NCI-H524 (cell line): ENCODE measurements around the gene ZNF546.
"Not testable (repeated sequence)": the region's sequence is repeated elsewhere in the genome, so short reads cannot be mapped to it uniquely, and the experiment has no call there.

ENCODE experiments used
- DNase-seq, 2 experiments: peaks; one replicate each; lab custom pipeline; 2025; lab: John Stamatoyannopoulos, UW

Gene ZNF546

GRCh38 chr19:39996811-39997637, at the start of gene ZNF546:
ZNF546 (plus strand) TSS chr19:39997060; CDS start chr19:39998327, 1,267 bp downstream.
- peak; percentile 87 to 91 for DNase-seq

- DNase-seq: no peak
Observed at GRCh38 chr19:39949026-39949747, 47.7 kb upstream of the ZNF546 start.

- DNase-seq: no peak
Observed at GRCh38 chr19:39951065-39951650, 45.7 kb upstream of the ZNF546 start.

GRCh38 chr19:39951686-39952085, 45.2 kb upstream of the ZNF546 start:
- no peak for DNase-seq

GRCh38 chr19:39953915-39954314, 42.9 kb upstream of the ZNF546 start:
- DNase-seq: no peak

- not testable (repeated sequence) for DNase-seq
Observed at GRCh38 chr19:39957886-39958285, 39.0 kb upstream of the ZNF546 start.

GRCh38 chr19:39958942-39959341, 37.9 kb upstream of the ZNF546 start:
- not testable (repeated sequence) for DNase-seq

GRCh38 chr19:39959407-39959806, 37.5 kb upstream of the ZNF546 start:
- DNase-seq: peak in 1 of 2 experiments; percentile 24

- no peak for DNase-seq
Observed at GRCh38 chr19:39963898-39964297, 33.0 kb upstream of the ZNF546 start.

- DNase-seq: no peak
Observed at GRCh38 chr19:39966617-39967016, 30.2 kb upstream of the ZNF546 start.

- DNase-seq: no peak
Observed at GRCh38 chr19:39967561-39967960, 29.3 kb upstream of the ZNF546 start.

GRCh38 chr19:39968789-39969188, 28.1 kb upstream of the ZNF546 start:
- DNase-seq: no peak

GRCh38 chr19:39969266-39969665, 27.6 kb upstream of the ZNF546 start:
- no peak for DNase-seq

GRCh38 chr19:39969681-39970424, 27.0 kb upstream of the ZNF546 start:
- DNase-seq: no peak

GRCh38 chr19:39970425-39970674, 26.5 kb upstream of the ZNF546 start:
- no peak for DNase-seq

GRCh38 chr19:39970675-39971379, 26.0 kb upstream of the ZNF546 start, which contains the start of gene PSMC4:
PSMC4 (plus strand) TSS chr19:39971165; CDS start chr19:39971203, 38 bp downstream.
- peak; percentile 99 to 100 for DNase-seq

GRCh38 chr19:39971380-39972035, 25.4 kb upstream of the ZNF546 start:
- no peak for DNase-seq

- DNase-seq: no peak
Observed at GRCh38 chr19:39974377-39975155, 22.3 kb upstream of the ZNF546 start.

- no peak for DNase-seq
Observed at GRCh38 chr19:39982883-39983282, 14.0 kb upstream of the ZNF546 start.

- DNase-seq: no peak
Observed at GRCh38 chr19:39983695-39984300, 13.1 kb upstream of the ZNF546 start.
